ENCODE measurements around the gene BEST3. TPM values are rescaled to one million over a fixed set of nuclear protein-coding genes. Genes with fewer than 3 reads are reported as not detected.

Gene BEST3
- total and polyA plus RNA-seq, 2 of the 4 experiments (the other 2 are of a cell fraction), result under 0.01 to 0.07 TPM

GRCh38 chr12:69649529-69649928 lies 49.6 kb downstream of the BEST3 start:
- Histone ChIP-seq H4K91ac (ENCODE audit: insufficient read depth, low read depth, low read length) (peak overlapping the region; percentile 27; the same call in 1 of the 2 replicates), H2BK15ac (ENCODE audit: low read depth, low read length) (no peak overlapping the region), H3K9me3 (ENCODE audit: control insufficient read depth, insufficient read depth, low read length) (no peaks in the 10 kb centered on the region), H3K4me2 (ENCODE audit: low read depth, low read length) (no peak overlapping the region), H3K23ac (ENCODE audit: low read depth, low read length) (no peak overlapping the region), H3K18ac (ENCODE audit: low read depth, low read length) (no peak overlapping the region), H2AFZ (replicated peaks; ENCODE audit: low read length, poor library complexity) (no peak overlapping the region), H3K27ac (ENCODE audit: insufficient read depth, low read length) (no peak overlapping the region), H4K5ac (ENCODE audit: low read depth, low read length) (no peak overlapping the region; the same call in 1 of the 2 replicates), H2BK20ac (ENCODE audit: low read depth, low read length) (0 out of 2 replicates have a peak overlapping the region, but pooled peaks have one; percentile 21), H4K8ac (ENCODE audit: low read depth in 2 of 2, low read length in 2 of 2) (no peak overlapping the region), H3K79me1 (ENCODE audit: low read depth in 1 of 2, low read length in 2 of 2) (no peaks in the 10 kb centered on the region), H3K56ac (ENCODE audit: extremely low read depth, insufficient read depth, low read length) (no peak overlapping the region), H2AK5ac (ENCODE audit: low read depth, low read length) (0 out of 2 replicates have a peak overlapping the region, but pooled peaks have one; percentile 25), H3K4ac (ENCODE audit: low read depth, low read length) (no peak overlapping the region), H2BK120ac (ENCODE audit: low read depth, low read length) (no peak overlapping the region; the same call in 1 of the 2 replicates), H3K4me3 (ENCODE audit: insufficient read depth, low read depth, low read length) (no peak overlapping the region), H3K9me1 (ENCODE audit: insufficient read depth, low read length) (no peaks in the 10 kb centered on the region), H2AK9ac (replicated peaks; ENCODE audit: low read depth, low read length, poor library complexity) (no peak overlapping the region), H3K36me3 (ENCODE audit: control insufficient read depth, insufficient read depth, low read length) (no peaks in the 10 kb centered on the region), H3K27me3 (ENCODE audit: control insufficient read depth, insufficient read depth, low read length) (no peaks in the 10 kb centered on the region), H3K14ac (replicated peaks; ENCODE audit: low read depth, low read length) (no peak overlapping the region), H3K4me1 (ENCODE audit: control insufficient read depth, insufficient read depth, low read length) (peaks cover 3% of the 10 kb centered on the region; the same call in 1 of the 2 replicates), H3K9ac (ENCODE audit: low read depth, low read length) (no peak overlapping the region), H4K20me1 (ENCODE audit: insufficient read depth, low read length) (no peaks in the 10 kb centered on the region), H2BK5ac (ENCODE audit: low read depth, low read length, poor library complexity, severe bottlenecking) (peak overlapping the region; percentile 7)
- ATAC-seq (ENCODE audit: low read depth) (no peak), DNase-seq (no peak)
- ChIA-PET CTCF (interaction anchor here (4.4 kb wide), 1 partner anchor 11 kb away, joined by 16 read pairs; no protein-coding TSS in a partner anchor), POLR2A (ENCODE audit: unreplicated experiment) (no interaction called here)
- no CpG with 5 or more reads among the region's 4 CpGs for WGBS, 2 experiments (ENCODE audit: extremely low coverage in 2 of 2, insufficient read length in 1 of 2)
- intact Hi-C loops (cut with micrococcal nuclease) (no loop called here), dilution Hi-C loops (cut with HindIII; ENCODE audit: low sequenced_read_pairs, unreplicated experiment) (no loop called here), in situ Hi-C loops (cut with MboI; ENCODE audit: low sequenced_read_pairs) (no loop called here)
- TF ChIP-seq, protein P1, sequence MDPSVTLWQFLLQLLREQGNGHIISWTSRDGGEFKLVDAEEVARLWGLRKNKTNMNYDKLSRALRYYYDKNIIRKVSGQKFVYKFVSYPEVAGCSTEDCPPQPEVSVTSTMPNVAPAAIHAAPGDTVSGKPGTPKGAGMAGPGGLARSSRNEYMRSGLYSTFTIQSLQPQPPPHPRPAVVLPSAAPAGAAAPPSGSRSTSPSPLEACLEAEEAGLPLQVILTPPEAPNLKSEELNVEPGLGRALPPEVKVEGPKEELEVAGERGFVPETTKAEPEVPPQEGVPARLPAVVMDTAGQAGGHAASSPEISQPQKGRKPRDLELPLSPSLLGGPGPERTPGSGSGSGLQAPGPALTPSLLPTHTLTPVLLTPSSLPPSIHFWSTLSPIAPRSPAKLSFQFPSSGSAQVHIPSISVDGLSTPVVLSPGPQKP (IDR thresholded peaks at IDR 0.05; ENCODE audit: borderline replicate concordance, low read depth, low read length), result no peak
- TF ChIP-seq MAFK (IDR thresholded peaks at IDR 0.05; ENCODE audit: low read depth, low read length), result no peak
- TF ChIP-seq POLR2A (IDR thresholded peaks at IDR 0.05; ENCODE audit: low read depth, low read length), result no peak
- no TSS peak for BruUV-seq (replicated peaks)

Data from IMR-90 (cell line).